Measurements from ENCODE around the gene ABCA9. TPM values are rescaled to one million over a fixed set of nuclear protein-coding genes. Genes with fewer than 3 reads are reported as not detected.

ABCA9 gene
- total RNA-seq, 3 donors from 2014 or later: 18.0 to 92.7 (median 56.7) TPM

DNA sequence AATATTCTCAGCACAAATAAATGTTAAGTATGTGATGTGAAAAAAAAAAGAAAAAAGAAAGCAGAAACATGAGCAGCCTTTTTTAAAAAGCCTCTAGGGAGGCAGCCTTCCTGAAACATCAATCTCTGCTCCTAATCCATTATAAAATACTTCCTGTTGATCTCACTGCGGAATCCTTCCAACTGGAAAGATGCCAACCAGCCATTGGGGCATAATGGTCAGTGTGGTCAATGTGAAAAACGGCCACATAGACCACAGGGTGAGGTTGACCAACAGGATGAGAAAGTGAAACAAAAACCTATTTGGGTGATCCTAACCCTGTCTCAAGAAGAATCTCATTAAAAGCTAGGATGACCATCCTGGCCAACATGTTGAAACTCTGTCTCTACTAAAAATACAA lies 79.4 kb downstream of the ABCA9 start:
- TF ChIP-seq POLR2A (IDR thresholded peaks at IDR 0.05): no peak
- TF ChIP-seq POLR2AphosphoS5 (IDR thresholded peaks at IDR 0.05): peak in 1 of 3 donors; percentile 22
- TF ChIP-seq, protein P1, sequence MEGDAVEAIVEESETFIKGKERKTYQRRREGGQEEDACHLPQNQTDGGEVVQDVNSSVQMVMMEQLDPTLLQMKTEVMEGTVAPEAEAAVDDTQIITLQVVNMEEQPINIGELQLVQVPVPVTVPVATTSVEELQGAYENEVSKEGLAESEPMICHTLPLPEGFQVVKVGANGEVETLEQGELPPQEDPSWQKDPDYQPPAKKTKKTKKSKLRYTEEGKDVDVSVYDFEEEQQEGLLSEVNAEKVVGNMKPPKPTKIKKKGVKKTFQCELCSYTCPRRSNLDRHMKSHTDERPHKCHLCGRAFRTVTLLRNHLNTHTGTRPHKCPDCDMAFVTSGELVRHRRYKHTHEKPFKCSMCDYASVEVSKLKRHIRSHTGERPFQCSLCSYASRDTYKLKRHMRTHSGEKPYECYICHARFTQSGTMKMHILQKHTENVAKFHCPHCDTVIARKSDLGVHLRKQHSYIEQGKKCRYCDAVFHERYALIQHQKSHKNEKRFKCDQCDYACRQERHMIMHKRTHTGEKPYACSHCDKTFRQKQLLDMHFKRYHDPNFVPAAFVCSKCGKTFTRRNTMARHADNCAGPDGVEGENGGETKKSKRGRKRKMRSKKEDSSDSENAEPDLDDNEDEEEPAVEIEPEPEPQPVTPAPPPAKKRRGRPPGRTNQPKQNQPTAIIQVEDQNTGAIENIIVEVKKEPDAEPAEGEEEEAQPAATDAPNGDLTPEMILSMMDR (IDR thresholded peaks at IDR 0.05): no peak
- no peak for DNase-seq (ENCODE audit: low spot score in 2 of 2)
- Histone ChIP-seq H3K36me3 (no peaks in the 10 kb centered on the region), H3K27ac (no peak overlapping the region), H3K4me1 (no peaks in the 10 kb centered on the region), H3K9me3 (no peaks in the 10 kb centered on the region), H3K4me3 (no peak overlapping the region), H3K27me3 (no peaks in the 10 kb centered on the region)
- intact Hi-C loops (cut with DNase I; ENCODE audit: low total_unique reads): no loop called here

DNA sequence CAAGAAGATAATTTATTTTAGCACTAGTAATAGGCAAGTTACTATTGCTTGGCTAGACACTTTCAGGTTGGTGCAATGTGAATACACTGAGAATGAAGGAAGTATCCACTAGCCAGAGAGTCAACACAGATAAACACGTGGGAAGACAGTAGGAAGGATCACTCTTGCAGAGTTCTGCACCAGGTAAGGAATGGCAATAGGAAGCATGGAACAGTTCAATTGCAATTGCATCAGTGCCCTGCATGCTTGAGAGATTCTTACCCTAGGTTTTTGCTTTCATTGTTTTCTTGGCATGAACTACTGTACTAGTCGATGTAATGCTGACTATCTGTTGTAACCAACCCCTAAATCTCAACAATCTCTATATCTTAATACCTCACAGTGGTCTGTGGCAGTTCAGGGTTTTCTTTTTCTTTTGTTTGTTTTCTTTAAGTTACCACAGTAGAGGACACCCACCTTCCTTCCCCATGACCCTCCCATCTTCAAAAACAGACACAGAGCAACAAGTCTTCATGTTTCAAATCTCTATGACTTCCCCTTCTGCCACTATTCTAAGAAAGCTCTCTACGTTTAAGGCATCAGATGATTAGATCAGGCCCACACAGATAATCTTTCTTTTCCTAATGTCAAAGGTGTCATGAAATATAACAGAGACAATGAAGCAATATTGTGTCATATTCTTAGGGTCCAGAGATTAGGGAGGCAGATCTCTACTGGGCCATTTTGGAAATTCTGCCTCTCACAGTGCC lies 87.5 kb downstream of the ABCA9 start:
- no peaks in the 10 kb centered on the region for H3K27me3 ChIP-seq
- H3K4me3 ChIP-seq: no peak overlapping the region
- TF ChIP-seq, protein P1 (IDR thresholded peaks at IDR 0.05): no peak
- TF ChIP-seq POLR2A (IDR thresholded peaks at IDR 0.05): no peak
- no peak for TF ChIP-seq POLR2AphosphoS5 (IDR thresholded peaks at IDR 0.05)
- H3K9me3 ChIP-seq: no peaks in the 10 kb centered on the region
- no peaks in the 10 kb centered on the region for H3K4me1 ChIP-seq
- H3K36me3 ChIP-seq: no peaks in the 10 kb centered on the region
- H3K27ac ChIP-seq: no peak overlapping the region
- intact Hi-C loops (cut with DNase I; ENCODE audit: low total_unique reads): no loop called here
- DNase-seq (ENCODE audit: low spot score in 2 of 2): no peak

DNA sequence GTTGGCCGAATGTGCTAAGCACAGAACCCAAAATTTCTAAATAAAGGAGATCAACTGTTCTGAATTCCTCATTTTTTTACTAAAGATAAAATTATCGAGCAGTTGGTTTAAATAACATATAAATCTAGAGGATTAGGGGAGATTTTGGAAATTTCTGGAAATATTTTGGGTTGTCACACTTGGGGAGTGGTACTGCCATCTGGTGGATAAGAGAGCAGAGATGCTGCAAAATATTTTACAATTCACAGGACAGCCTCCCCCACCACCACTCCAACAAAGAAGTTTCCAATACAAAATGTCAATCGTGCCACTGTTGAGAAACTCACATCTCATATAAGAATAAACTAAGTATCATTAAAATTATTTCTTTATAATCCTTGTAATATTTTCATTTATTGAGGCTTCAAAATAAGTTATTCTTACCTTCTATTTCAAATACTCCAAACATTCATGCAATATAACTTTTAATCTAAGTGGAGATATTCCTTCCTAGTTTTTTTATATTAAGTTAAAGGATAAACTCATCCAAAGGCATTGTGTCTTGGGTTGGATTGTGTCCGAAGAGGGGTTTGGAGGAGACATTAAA lies 88.5 kb downstream of the ABCA9 start:
- intact Hi-C loops (cut with DNase I; ENCODE audit: low total_unique reads): no loop called here
- Histone ChIP-seq H3K36me3 (no peaks in the 10 kb centered on the region), H3K4me1 (no peaks in the 10 kb centered on the region), H3K27me3 (no peaks in the 10 kb centered on the region), H3K27ac (no peak overlapping the region), H3K9me3 (no peaks in the 10 kb centered on the region), H3K4me3 (no peak overlapping the region)
- no peak for DNase-seq (ENCODE audit: low spot score in 2 of 2)
- TF ChIP-seq, protein P1 (IDR thresholded peaks at IDR 0.05): peak in 2 of 3 donors; percentile 42 to 45
- TF ChIP-seq POLR2A (IDR thresholded peaks at IDR 0.05) (no peak), POLR2AphosphoS5 (IDR thresholded peaks at IDR 0.05) (no peak)

DNA sequence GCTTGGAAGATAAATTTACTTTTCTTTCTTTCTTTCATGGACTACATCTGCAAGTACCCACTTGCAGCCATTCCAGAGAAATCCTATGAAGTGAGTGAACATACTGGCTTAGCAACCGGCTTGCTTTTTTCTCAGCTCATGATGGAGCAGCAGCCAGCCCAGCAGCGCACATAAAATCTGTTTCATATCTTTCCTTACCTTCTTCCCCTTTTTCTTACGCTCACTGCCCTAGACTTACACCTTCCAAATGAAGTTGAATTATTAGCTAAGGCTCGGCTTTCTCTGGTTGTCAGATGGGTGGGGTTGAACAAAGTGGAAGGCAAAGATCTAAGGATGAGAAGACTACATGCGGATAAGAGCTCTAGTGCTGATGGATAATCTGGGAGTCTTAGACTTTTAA lies 91.6 kb downstream of the ABCA9 start:
- no peak overlapping the region for H3K27ac ChIP-seq
- no peaks in the 10 kb centered on the region for H3K36me3 ChIP-seq
- H3K27me3 ChIP-seq: no peaks in the 10 kb centered on the region
- no peak for DNase-seq (ENCODE audit: low spot score in 2 of 2)
- no peak for TF ChIP-seq POLR2AphosphoS5 (IDR thresholded peaks at IDR 0.05)
- TF ChIP-seq, protein P1 (IDR thresholded peaks at IDR 0.05): no peak
- no peak for TF ChIP-seq POLR2A (IDR thresholded peaks at IDR 0.05)
- no peaks in the 10 kb centered on the region for H3K9me3 ChIP-seq
- intact Hi-C loops (cut with DNase I; ENCODE audit: low total_unique reads): no loop called here
- no peak overlapping the region for H3K4me3 ChIP-seq
- H3K4me1 ChIP-seq: no peaks in the 10 kb centered on the region

DNA sequence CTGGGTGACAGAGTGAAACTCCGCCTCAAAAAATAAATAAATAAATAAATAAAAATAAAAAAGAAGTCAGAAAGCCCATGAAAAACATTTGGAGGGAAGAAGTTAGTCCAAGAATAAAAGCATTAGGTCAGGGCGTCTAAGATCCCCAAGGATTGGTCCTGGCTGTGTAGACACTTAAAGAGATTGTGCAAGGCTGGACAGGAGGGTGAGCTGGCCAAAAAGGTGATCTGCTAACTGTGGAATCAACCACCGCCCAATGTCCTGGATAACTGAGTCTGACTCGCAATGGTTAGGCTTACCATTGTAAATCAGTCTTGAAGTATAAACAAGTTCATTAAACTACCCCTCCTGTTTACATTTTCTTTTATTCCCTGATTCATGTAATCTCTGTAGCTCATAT lies 96.8 kb downstream of the ABCA9 start:
- DNase-seq (ENCODE audit: low spot score in 2 of 2): no peak
- H3K4me3 ChIP-seq: no peak overlapping the region
- no peak for TF ChIP-seq POLR2A (IDR thresholded peaks at IDR 0.05)
- TF ChIP-seq POLR2AphosphoS5 (IDR thresholded peaks at IDR 0.05): no peak
- TF ChIP-seq, protein P1 (IDR thresholded peaks at IDR 0.05): no peak
- no peaks in the 10 kb centered on the region for H3K9me3 ChIP-seq
- intact Hi-C loops (cut with DNase I; ENCODE audit: low total_unique reads): no loop called here
- no peak overlapping the region for H3K27ac ChIP-seq
- H3K36me3 ChIP-seq: no peaks in the 10 kb centered on the region
- H3K27me3 ChIP-seq: no peaks in the 10 kb centered on the region
- H3K4me1 ChIP-seq: no peaks in the 10 kb centered on the region

Measured in breast epithelium (tissue), 4 donors.